ENCODE results near the gene ADORA2A.

DNA sequence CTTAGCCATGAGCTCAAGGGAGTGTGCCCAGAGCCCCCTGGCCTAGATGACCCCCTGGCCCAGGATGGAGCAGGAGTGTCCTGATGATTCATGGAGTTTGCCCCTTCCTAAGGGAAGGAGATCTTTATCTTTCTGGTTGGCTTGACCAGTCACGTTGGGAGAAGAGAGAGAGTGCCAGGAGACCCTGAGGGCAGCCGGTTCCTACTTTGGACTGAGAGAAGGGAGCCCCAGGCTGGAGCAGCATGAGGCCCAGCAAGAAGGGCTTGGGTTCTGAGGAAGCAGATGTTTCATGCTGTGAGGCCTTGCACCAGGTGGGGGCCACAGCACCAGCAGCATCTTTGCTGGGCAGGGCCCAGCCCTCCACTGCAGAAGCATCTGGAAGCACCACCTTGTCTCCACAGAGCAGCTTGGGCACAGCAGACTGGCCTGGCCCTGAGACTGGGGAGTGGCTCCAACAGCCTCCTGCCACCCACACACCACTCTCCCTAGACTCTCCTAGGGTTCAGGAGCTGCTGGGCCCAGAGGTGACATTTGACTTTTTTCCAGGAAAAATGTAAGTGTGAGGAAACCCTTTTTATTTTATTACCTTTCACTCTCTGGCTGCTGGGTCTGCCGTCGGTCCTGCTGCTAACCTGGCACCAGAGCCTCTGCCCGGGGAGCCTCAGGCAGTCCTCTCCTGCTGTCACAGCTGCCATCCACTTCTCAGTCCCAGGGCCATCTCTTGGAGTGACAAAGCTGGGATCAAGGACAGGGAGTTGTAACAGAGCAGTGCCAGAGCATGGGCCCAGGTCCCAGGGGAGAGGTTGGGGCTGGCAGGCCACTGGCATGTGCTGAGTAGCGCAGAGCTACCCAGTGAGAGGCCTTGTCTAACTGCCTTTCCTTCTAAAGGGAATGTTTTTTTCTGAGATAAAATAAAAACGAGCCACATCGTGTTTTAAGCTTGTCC lies 14.3 kb downstream of the ADORA2A start:
- TF ChIP-seq POLR2A (IDR thresholded peaks at IDR 0.05): no peak
- TF ChIP-seq, protein P1, sequence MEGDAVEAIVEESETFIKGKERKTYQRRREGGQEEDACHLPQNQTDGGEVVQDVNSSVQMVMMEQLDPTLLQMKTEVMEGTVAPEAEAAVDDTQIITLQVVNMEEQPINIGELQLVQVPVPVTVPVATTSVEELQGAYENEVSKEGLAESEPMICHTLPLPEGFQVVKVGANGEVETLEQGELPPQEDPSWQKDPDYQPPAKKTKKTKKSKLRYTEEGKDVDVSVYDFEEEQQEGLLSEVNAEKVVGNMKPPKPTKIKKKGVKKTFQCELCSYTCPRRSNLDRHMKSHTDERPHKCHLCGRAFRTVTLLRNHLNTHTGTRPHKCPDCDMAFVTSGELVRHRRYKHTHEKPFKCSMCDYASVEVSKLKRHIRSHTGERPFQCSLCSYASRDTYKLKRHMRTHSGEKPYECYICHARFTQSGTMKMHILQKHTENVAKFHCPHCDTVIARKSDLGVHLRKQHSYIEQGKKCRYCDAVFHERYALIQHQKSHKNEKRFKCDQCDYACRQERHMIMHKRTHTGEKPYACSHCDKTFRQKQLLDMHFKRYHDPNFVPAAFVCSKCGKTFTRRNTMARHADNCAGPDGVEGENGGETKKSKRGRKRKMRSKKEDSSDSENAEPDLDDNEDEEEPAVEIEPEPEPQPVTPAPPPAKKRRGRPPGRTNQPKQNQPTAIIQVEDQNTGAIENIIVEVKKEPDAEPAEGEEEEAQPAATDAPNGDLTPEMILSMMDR (IDR thresholded peaks at IDR 0.05): no peak
